SK-N-SH (cell line): ENCODE measurements around the gene MAP1LC3A. TPM values are rescaled to one million over a fixed set of nuclear protein-coding genes. Genes with fewer than 3 reads are reported as not detected.

ENCODE experiments used
- CTCF ChIA-PET: fragments of 300-600, 350-600 bp; formaldehyde crosslinking; extraction: SDS; loops from one replicate; lab custom pipeline; 2021; lab: Yijun Ruan, JAX
- POLR2A ChIA-PET: fragments of 350-600 bp; sonication (Branson Sonifier 250); formaldehyde crosslinking; extraction: SDS; loops from one replicate; lab custom pipeline; 2020; ENCODE audit warnings: antibody characterized with exemption, inconsistent platforms; lab: Yijun Ruan, JAX
- DNase-seq: peaks from one replicate; pipeline ENCODE4 v3.0.0; 2012
- H2AFZ ChIP-seq: fragments of 200-600 bp; sonication (generic); 2 replicates; pipeline ENCODE4 v1.8.1; 2016; ENCODE audit warnings: antibody characterized with exemption, mild to moderate bottlenecking, low read depth
- H3F3A ChIP-seq: fragments of 200-600 bp; sonication (generic); replicated peaks from 2 replicates; pipeline ENCODE3; 2016; ENCODE audit warnings: antibody characterized with exemption, mild to moderate bottlenecking; ENCODE audit not compliant: insufficient read depth
- H3K27ac ChIP-seq, 2 experiments: fragments of 200-500 bp in 1 of 2; fragments of 200-600 bp in 1 of 2; sonication (Bioruptor generic) in 1 of 2; sonication (generic), shearing (Covaris generic) in 1 of 2; 2 replicates each; pipeline versions ENCODE4 v1.5.1 to v1.6.1; 2014 to 2016; ENCODE audit warnings: low read depth in 2 of 2, inconsistent platforms in 1 of 2, low read length in 1 of 2, mild to moderate bottlenecking in 1 of 2, mixed read lengths in 1 of 2
- H3K27me3 ChIP-seq: fragments of 200-600 bp; sonication (generic), shearing (Covaris generic); 2 replicates; pipeline ENCODE4 v1.6.1; 2016; ENCODE audit warnings: mixed run types; ENCODE audit not compliant: insufficient read depth
- H3K36me3 ChIP-seq, 2 experiments: fragments of 200-500 bp in 1 of 2; fragments of 200-600 bp in 1 of 2; sonication (Bioruptor generic) in 1 of 2; sonication (generic) in 1 of 2; replicated peaks in 1 of 2; 2 replicates each; pipeline versions ENCODE3 to v1.5.1; 2014 to 2016; ENCODE audit warnings: low read length in 1 of 2, mild to moderate bottlenecking in 1 of 2; ENCODE audit not compliant: insufficient read depth in 2 of 2, control insufficient read depth in 1 of 2
- H3K4me1 ChIP-seq, 2 experiments: fragments of 200-500 bp in 1 of 2; fragments of 200-600 bp in 1 of 2; sonication (Bioruptor generic) in 1 of 2; sonication (generic), shearing (Covaris generic) in 1 of 2; 2 replicates each; pipeline versions ENCODE4 v1.5.1 to v1.6.1; 2014 to 2016; ENCODE audit warnings: low read depth in 1 of 2, low read length in 1 of 2, mixed run types in 1 of 2; ENCODE audit not compliant: insufficient read depth in 2 of 2, control insufficient read depth in 1 of 2
- H3K4me2 ChIP-seq: fragments of 200-600 bp; sonication (generic), shearing (Covaris generic); 2 replicates; pipeline ENCODE4 v1.6.1; 2017; ENCODE audit warnings: mixed run types
- H3K4me3 ChIP-seq, 2 experiments: fragments of 200-500 bp in 1 of 2; fragments of 200-600 bp in 1 of 2; sonication (Bioruptor generic) in 1 of 2; sonication (generic), shearing (Covaris generic) in 1 of 2; 2 replicates each; pipeline versions ENCODE4 v1.5.1 to v1.8.1; 2014 to 2016; ENCODE audit warnings: low read depth in 2 of 2, inconsistent platforms in 1 of 2, low read length in 1 of 2, mild to moderate bottlenecking in 1 of 2, mixed read lengths in 1 of 2, moderate library complexity in 1 of 2
- H3K79me2 ChIP-seq: fragments of 200-600 bp; sonication (generic); 2 replicates; pipeline ENCODE4 v1.8.1; 2017; ENCODE audit warnings: mild to moderate bottlenecking; ENCODE audit not compliant: insufficient read depth
- H3K9ac ChIP-seq: fragments of 200-600 bp; sonication (generic); 2 replicates; pipeline ENCODE4 v1.6.1; 2017; ENCODE audit warnings: mixed run types
- H3K9me2 ChIP-seq: fragments of 200-600 bp; sonication (generic); 2 replicates; pipeline ENCODE4 v1.6.1; 2017; ENCODE audit warnings: mixed run types
- H3K9me3 ChIP-seq: fragments of 200-600 bp; sonication (generic); 2 replicates; pipeline ENCODE4 v1.6.1; 2017; ENCODE audit warnings: mixed run types, mild to moderate bottlenecking, moderate library complexity
- H4K20me1 ChIP-seq: fragments of 200-600 bp; sonication (generic); 2 replicates; pipeline ENCODE4 v1.6.1; 2017; ENCODE audit warnings: mild to moderate bottlenecking, mixed run types; ENCODE audit not compliant: insufficient read depth
- EP300 ChIP-seq, 2 experiments: IDR thresholded peaks; 2 replicates each; pipeline versions ENCODE4 v1.4.0 to v1.6.1; 2012; ENCODE audit warnings: borderline replicate concordance in 1 of 2, low read depth in 1 of 2, low read length in 1 of 2
- FOSL2 ChIP-seq: IDR thresholded peaks from 2 replicates; pipeline ENCODE4 v1.4.0; 2012; ENCODE audit warnings: low read depth, mild to moderate bottlenecking, moderate library complexity, borderline replicate concordance
- FOXJ3 ChIP-seq: sonication (generic); formaldehyde crosslinking; IDR thresholded peaks from 2 replicates; pipeline ENCODE4 v1.5.1; 2020; ENCODE audit warnings: mild to moderate bottlenecking, missing genetic modification reagents
- FOXM1 ChIP-seq: IDR thresholded peaks from 2 replicates; pipeline ENCODE4 v1.4.0; 2012; ENCODE audit warnings: low read depth, mild to moderate bottlenecking
- GABPA ChIP-seq: IDR thresholded peaks from 2 replicates; pipeline ENCODE4 v1.4.0; 2012; ENCODE audit warnings: low read depth, mild to moderate bottlenecking
- GATA2 ChIP-seq: sonication (generic); formaldehyde crosslinking; IDR thresholded peaks from 2 replicates; pipeline ENCODE4 v1.5.0; 2020; ENCODE audit warnings: mild to moderate bottlenecking, missing genetic modification reagents
- JUND ChIP-seq: IDR thresholded peaks from 2 replicates; pipeline ENCODE4 v1.4.0; 2012
- MAX ChIP-seq: IDR thresholded peaks from 2 replicates; pipeline ENCODE4 v1.4.0; 2012; ENCODE audit warnings: low read depth
- MXI1 ChIP-seq: IDR thresholded peaks from 2 replicates; pipeline ENCODE4 v1.6.1; 2012; ENCODE audit warnings: mild to moderate bottlenecking, low read depth, low read length, improper control_type of control experiment
- RAD21 ChIP-seq: IDR thresholded peaks from 2 replicates; pipeline ENCODE4 v1.6.1; 2012; ENCODE audit warnings: mild to moderate bottlenecking, low read length
- RCOR1 ChIP-seq: fragments of 150-350 bp; IDR thresholded peaks from 2 replicates; pipeline ENCODE4 v1.6.1; 2017; ENCODE audit warnings: antibody characterized with exemption, low read length
- REST ChIP-seq: IDR thresholded peaks from 2 replicates; pipeline ENCODE4 v1.6.1; 2012; ENCODE audit warnings: mild to moderate bottlenecking, low read depth, low read length, moderate library complexity
- RFX5 ChIP-seq: IDR thresholded peaks from 2 replicates; pipeline ENCODE4 v1.6.1; 2012; ENCODE audit warnings: mild to moderate bottlenecking, improper control_type of control experiment, low read length
- SMC3 ChIP-seq: IDR thresholded peaks from 2 replicates; pipeline ENCODE4 v1.6.1; 2012; ENCODE audit warnings: low read depth, low read length, improper control_type of control experiment
- TCF12 ChIP-seq: IDR thresholded peaks from 2 replicates; pipeline ENCODE4 v1.4.0; 2012
- USF1 ChIP-seq: IDR thresholded peaks from 2 replicates; pipeline ENCODE4 v1.4.0; 2012; ENCODE audit warnings: low read depth, borderline replicate concordance
- YY1 ChIP-seq: IDR thresholded peaks from 2 replicates; pipeline ENCODE4 v1.4.0; 2012; ENCODE audit warnings: low read depth, mild to moderate bottlenecking
- WGBS: methylation state at CpG from one replicate; pipeline ENCODE4 v1.1.6; 2017; ENCODE audit warnings: low lambda C conversion rate; 5-methylcytosine and 5-hydroxymethylcytosine counted together
- polyA plus RNA-seq, 3 experiments: library from polyadenylated mRNA; depleted of rRNA; stranded (reverse); fragments of >200 nt; gene quantifications; 2 replicates each; pipeline ENCODE4 v1.2.3, GENCODE V29; 2012
- TF ChIP-seq, protein P1 (sequence below): fragments of 150-350 bp; IDR thresholded peaks from 2 replicates; pipeline ENCODE4 v1.6.1; 2016; ENCODE audit warnings: mild to moderate bottlenecking, low read depth, low read length
- TF ChIP-seq, protein P2 (sequence below): fragments of 200-600 bp; sonication (generic); IDR thresholded peaks from 2 replicates; pipeline ENCODE4 v1.6.1; 2017; ENCODE audit warnings: antibody characterized with exemption, mild to moderate bottlenecking, moderate library complexity

Gene MAP1LC3A
- polyA plus RNA-seq, 1 of the 3 experiments (the other 2 are of a cell fraction), result 24.9 TPM

DNA sequence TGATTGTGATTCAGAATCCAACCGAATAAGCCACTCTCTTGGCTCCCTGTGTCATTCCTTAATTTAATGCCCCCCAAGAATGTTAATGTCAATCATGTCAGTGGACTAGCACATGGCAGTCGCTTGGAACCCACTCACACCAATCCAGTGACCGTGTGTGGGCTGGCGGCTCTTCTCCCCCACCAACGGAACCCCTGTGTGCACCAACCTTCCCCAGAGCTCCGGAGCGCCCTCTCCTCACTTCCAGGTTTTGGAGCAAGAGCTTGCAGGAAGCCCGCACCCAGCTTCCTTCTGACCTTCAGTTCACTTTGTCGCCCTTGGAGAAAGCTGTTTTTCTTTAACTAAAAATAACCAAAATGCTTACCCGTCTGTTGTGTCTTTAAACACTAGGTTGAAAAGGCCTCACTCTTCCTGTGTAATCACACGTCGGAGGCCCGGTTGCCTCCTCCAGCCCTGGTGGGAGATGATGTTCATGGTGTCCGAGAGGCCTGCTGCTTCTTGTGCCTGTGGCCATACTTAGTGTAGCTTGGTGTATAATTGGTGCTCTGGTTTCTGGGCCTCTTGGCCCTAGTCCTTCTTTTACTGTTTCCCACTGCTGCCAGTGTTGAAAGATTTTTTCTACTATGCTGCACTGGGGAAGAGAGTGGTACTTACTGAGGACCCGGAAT is 17.8 kb upstream of the MAP1LC3A start:
- H3K27ac ChIP-seq, result no peak overlapping the region; a peak in 1 of 4 replicates
- H4K20me1 ChIP-seq, result peaks cover 6% of the 10 kb centered on the region; the same call in 1 of the 2 replicates
- POLR2A ChIA-PET, result no interaction called here
- peaks cover 24 to 52% of the 10 kb centered on the region in 2 experiments for H3K36me3 ChIP-seq
- H3K79me2 ChIP-seq, result no peaks in the 10 kb centered on the region; the same call in 1 of the 2 replicates
- H3K4me3 ChIP-seq, result no peak overlapping the region
- no peak for DNase-seq
- H3K9me3 ChIP-seq, result no peaks in the 10 kb centered on the region
- no peak overlapping the region for H3K4me2 ChIP-seq
- no peaks in the 10 kb centered on the region for H3K27me3 ChIP-seq
- no peak overlapping the region for H3K9ac ChIP-seq
- WGBS, result 97% methylated on average over 15 of the region's 15 CpGs
- CTCF ChIA-PET, result interaction anchor here (1.0 to 3.6 kb wide), 4 partner anchors 21 to 229 kb away, joined by 3 to 26 read pairs (median 10); no protein-coding TSS in a partner anchor
- H3K9me2 ChIP-seq, result no peaks in the 10 kb centered on the region
- H3F3A ChIP-seq, result peaks cover 8% of the 10 kb centered on the region
- H3K4me1 ChIP-seq, result no peaks in the 10 kb centered on the region
- TF ChIP-seq FOXJ3 (CRISPR knock-in tag) (no peak), YY1 (no peak), REST (no peak), EP300 (IDR thresholded peaks at IDR 0.05; ENCODE audit: borderline replicate concordance in 1 of 2, low read depth in 1 of 2, low read length in 1 of 2) (no peak), JUND (no peak), RCOR1 (no peak), FOXM1 (no peak), RFX5 (no peak), GABPA (no peak), TCF12 (no peak), FOSL2 (no peak), SMC3 (no peak), USF1 (no peak), RAD21 (no peak), MXI1 (no peak), GATA2 (no peak), MAX (no peak)
- TF ChIP-seq, protein P1, sequence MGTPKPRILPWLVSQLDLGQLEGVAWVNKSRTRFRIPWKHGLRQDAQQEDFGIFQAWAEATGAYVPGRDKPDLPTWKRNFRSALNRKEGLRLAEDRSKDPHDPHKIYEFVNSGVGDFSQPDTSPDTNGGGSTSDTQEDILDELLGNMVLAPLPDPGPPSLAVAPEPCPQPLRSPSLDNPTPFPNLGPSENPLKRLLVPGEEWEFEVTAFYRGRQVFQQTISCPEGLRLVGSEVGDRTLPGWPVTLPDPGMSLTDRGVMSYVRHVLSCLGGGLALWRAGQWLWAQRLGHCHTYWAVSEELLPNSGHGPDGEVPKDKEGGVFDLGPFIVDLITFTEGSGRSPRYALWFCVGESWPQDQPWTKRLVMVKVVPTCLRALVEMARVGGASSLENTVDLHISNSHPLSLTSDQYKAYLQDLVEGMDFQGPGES, result no peak
- TF ChIP-seq, protein P2, sequence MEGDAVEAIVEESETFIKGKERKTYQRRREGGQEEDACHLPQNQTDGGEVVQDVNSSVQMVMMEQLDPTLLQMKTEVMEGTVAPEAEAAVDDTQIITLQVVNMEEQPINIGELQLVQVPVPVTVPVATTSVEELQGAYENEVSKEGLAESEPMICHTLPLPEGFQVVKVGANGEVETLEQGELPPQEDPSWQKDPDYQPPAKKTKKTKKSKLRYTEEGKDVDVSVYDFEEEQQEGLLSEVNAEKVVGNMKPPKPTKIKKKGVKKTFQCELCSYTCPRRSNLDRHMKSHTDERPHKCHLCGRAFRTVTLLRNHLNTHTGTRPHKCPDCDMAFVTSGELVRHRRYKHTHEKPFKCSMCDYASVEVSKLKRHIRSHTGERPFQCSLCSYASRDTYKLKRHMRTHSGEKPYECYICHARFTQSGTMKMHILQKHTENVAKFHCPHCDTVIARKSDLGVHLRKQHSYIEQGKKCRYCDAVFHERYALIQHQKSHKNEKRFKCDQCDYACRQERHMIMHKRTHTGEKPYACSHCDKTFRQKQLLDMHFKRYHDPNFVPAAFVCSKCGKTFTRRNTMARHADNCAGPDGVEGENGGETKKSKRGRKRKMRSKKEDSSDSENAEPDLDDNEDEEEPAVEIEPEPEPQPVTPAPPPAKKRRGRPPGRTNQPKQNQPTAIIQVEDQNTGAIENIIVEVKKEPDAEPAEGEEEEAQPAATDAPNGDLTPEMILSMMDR, result no peak
- no peak overlapping the region for H2AFZ ChIP-seq
